H1 (cell line): Measurements from ENCODE around the gene SCAF1. TPM values are rescaled to one million over a fixed set of nuclear protein-coding genes. Genes with fewer than 3 reads are reported as not detected.
A peak's percentile ranks its signal among the peaks of the same experiment; 100 is the strongest.

Experiments used
- CTCF ChIA-PET: fragments of 300-600 bp; sonication (Branson Sonifier 250); formaldehyde crosslinking; loops from one replicate; lab custom pipeline; 2021; ENCODE audit not compliant: partially characterized antibody; lab: Charles Lee
- POLR2A ChIA-PET: fragments of 300-600 bp; sonication (Branson Sonifier 250); formaldehyde crosslinking; loops from one replicate; lab custom pipeline; 2021; ENCODE audit warnings: inconsistent platforms; ENCODE audit not compliant: partially characterized antibody; lab: Charles Lee
- DNase-seq, 2 experiments: peaks; one replicate each; pipeline versions ENCODE4 v3.0.0 to v3.0.0-alpha.2; 2010 to 2022; ENCODE audit warnings: low spot score in 2 of 2, low read depth in 1 of 2, mixed read lengths in 1 of 2
- FAIRE-seq: peaks from 2 replicates; lab custom pipeline; 2011; peaks lifted over from hg19 to GRCh38; lab: Jason Lieb, UNC
- H2AFZ ChIP-seq: 2 replicates; pipeline ENCODE4 v1.8.1; 2012; ENCODE audit warnings: low read length, inconsistent platforms
- H2AK5ac ChIP-seq: 2 replicates; pipeline ENCODE4 v1.6.1; 2013; ENCODE audit warnings: low read depth, low read length
- H2BK120ac ChIP-seq: replicated peaks from 2 replicates; pipeline ENCODE3; 2013; ENCODE audit warnings: low read depth, low read length, inconsistent platforms
- H2BK12ac ChIP-seq: 2 replicates; pipeline ENCODE4 v1.6.1; 2013; ENCODE audit warnings: low read depth, low read length
- H2BK15ac ChIP-seq: 2 replicates; pipeline ENCODE4 v1.6.1; 2013; ENCODE audit warnings: low read length
- H2BK20ac ChIP-seq: 2 replicates; pipeline ENCODE4 v1.6.1; 2013; ENCODE audit warnings: low read length
- H2BK5ac ChIP-seq: 2 replicates; pipeline ENCODE4 v1.6.1; 2013; ENCODE audit warnings: low read depth, low read length
- H3K14ac ChIP-seq: 2 replicates; pipeline ENCODE4 v1.6.1; 2013; ENCODE audit warnings: inconsistent platforms; ENCODE audit not compliant: insufficient read length
- H3K18ac ChIP-seq: 2 replicates; pipeline ENCODE4 v1.6.1; 2013; ENCODE audit warnings: low read length; ENCODE audit errors: extremely low read depth
- H3K23ac ChIP-seq: 2 replicates; pipeline ENCODE4 v1.6.1; 2013; ENCODE audit warnings: inconsistent platforms; ENCODE audit not compliant: insufficient read length
- H3K23me2 ChIP-seq: 2 replicates; pipeline ENCODE4 v1.6.1; 2013; ENCODE audit warnings: low read depth, low read length
- H3K27ac ChIP-seq: 2 replicates; pipeline ENCODE4 v1.6.1; 2011; ENCODE audit warnings: low read depth, low read length, inconsistent platforms
- H3K27me3 ChIP-seq, 4 experiments: replicated peaks in 1 of 4; 1 replicate in 1 of 4; 2 replicates in 3 of 4; pipeline versions ENCODE4 v1.6.1 to v1.8.1; 2011 to 2013; ENCODE audit warnings: low read length in 3 of 4, mild to moderate bottlenecking in 3 of 4, inconsistent platforms in 2 of 4, mixed read lengths in 2 of 4, moderate library complexity in 1 of 4; ENCODE audit not compliant: control insufficient read depth in 3 of 4, insufficient read depth in 3 of 4; ENCODE audit errors: extremely low read depth in 1 of 4
- H3K36me3 ChIP-seq, 4 experiments: 2 replicates each; pipeline versions ENCODE4 v1.6.1 to v1.8.1; 2011 to 2013; ENCODE audit warnings: mild to moderate bottlenecking in 4 of 4, low read length in 3 of 4, moderate library complexity in 2 of 4, control low read depth in 1 of 4, inconsistent platforms in 1 of 4; ENCODE audit not compliant: insufficient read depth in 4 of 4, control insufficient read depth in 2 of 4
- H3K4ac ChIP-seq: replicated peaks from 2 replicates; pipeline ENCODE3; 2013; ENCODE audit warnings: low read length, low read depth, mixed read lengths, inconsistent platforms; ENCODE audit not compliant: insufficient read length
- H3K4me1 ChIP-seq, 4 experiments: replicated peaks in 1 of 4; 1 replicate in 1 of 4; 2 replicates in 3 of 4; pipeline versions ENCODE4 v1.6.1 to v1.8.1; 2011 to 2013; ENCODE audit warnings: low read length in 3 of 4, inconsistent platforms in 2 of 4, mixed read lengths in 1 of 4; ENCODE audit not compliant: insufficient read depth in 4 of 4, control insufficient read depth in 3 of 4
- H3K4me2 ChIP-seq, 2 experiments: 2 replicates each; pipeline versions ENCODE4 v1.6.1 to v1.8.1; 2011 to 2013; ENCODE audit warnings: low read depth in 2 of 2, low read length in 2 of 2, control low read depth in 1 of 2, inconsistent platforms in 1 of 2, mild to moderate bottlenecking in 1 of 2; ENCODE audit not compliant: insufficient read depth in 1 of 2
- H3K4me3 ChIP-seq, 4 experiments: fragments of 200-600, 300-600 bp in 1 of 4; sonication (generic), shearing (Covaris generic), sonication (Bioruptor Twin) in 1 of 4; 2 replicates each; pipeline versions ENCODE4 v1.5.1 to v1.8.1; 2011 to 2016; ENCODE audit warnings: low read length in 4 of 4, low read depth in 3 of 4, control low read depth in 2 of 4, inconsistent platforms in 2 of 4, mild to moderate bottlenecking in 2 of 4, mixed read lengths in 1 of 4, moderate library complexity in 1 of 4; ENCODE audit not compliant: insufficient read depth in 2 of 4; ENCODE audit errors: extremely low read depth in 1 of 4
- H3K56ac ChIP-seq: replicated peaks from 2 replicates; pipeline ENCODE3; 2013; ENCODE audit warnings: low read depth, mild to moderate bottlenecking, mixed read lengths, low read length, inconsistent platforms; ENCODE audit not compliant: insufficient read length
- H3K79me1 ChIP-seq: 2 replicates; pipeline ENCODE4 v1.6.1; 2013; ENCODE audit warnings: low read depth, low read length, control low read depth
- H3K79me2 ChIP-seq, 2 experiments: 2 replicates each; pipeline versions ENCODE4 v1.6.1 to v1.8.1; 2012 to 2013; ENCODE audit warnings: low read length in 2 of 2, mild to moderate bottlenecking in 2 of 2, inconsistent platforms in 1 of 2; ENCODE audit not compliant: insufficient read depth in 2 of 2, control insufficient read depth in 1 of 2
- H3K9ac ChIP-seq, 4 experiments: replicated peaks in 1 of 4; 1 replicate in 1 of 4; 2 replicates in 3 of 4; pipeline versions ENCODE4 v1.6.1 to v1.8.1; 2011 to 2013; ENCODE audit warnings: low read depth in 3 of 4, low read length in 3 of 4, control low read depth in 2 of 4, mild to moderate bottlenecking in 2 of 4, moderate library complexity in 2 of 4, inconsistent platforms in 1 of 4; ENCODE audit errors: extremely low read depth in 1 of 4
- H3K9me3 ChIP-seq, 2 experiments: 2 replicates each; pipeline versions ENCODE4 v1.6.1 to v1.8.1; 2012 to 2013; ENCODE audit warnings: mild to moderate bottlenecking in 2 of 2, moderate library complexity in 2 of 2, control low read depth in 1 of 2, inconsistent platforms in 1 of 2, low read depth in 1 of 2, low read length in 1 of 2, mixed read lengths in 1 of 2; ENCODE audit not compliant: insufficient read depth in 2 of 2
- H4K20me1 ChIP-seq, 2 experiments: replicated peaks in 1 of 2; 2 replicates each; pipeline versions ENCODE3 to v1.8.1; 2011 to 2013; ENCODE audit warnings: inconsistent platforms in 2 of 2, low read length in 2 of 2, mild to moderate bottlenecking in 1 of 2; ENCODE audit not compliant: insufficient read depth in 2 of 2, control insufficient read depth in 1 of 2
- H4K5ac ChIP-seq: 2 replicates; pipeline ENCODE4 v1.6.1; 2013; ENCODE audit warnings: low read length, low read depth, mixed read lengths, inconsistent platforms; ENCODE audit not compliant: insufficient read length
- H4K8ac ChIP-seq: 2 replicates; pipeline ENCODE4 v1.8.0; 2013; ENCODE audit warnings: mild to moderate bottlenecking, moderate library complexity, low read length, inconsistent platforms; ENCODE audit not compliant: insufficient read depth; ENCODE audit errors: extremely low read depth
- H4K91ac ChIP-seq: replicated peaks from 2 replicates; pipeline ENCODE3; 2013; ENCODE audit warnings: low read length, mixed read lengths, inconsistent platforms; ENCODE audit not compliant: insufficient read length
- POLR2AphosphoS5 ChIP-seq: IDR thresholded peaks from 2 replicates; pipeline ENCODE4 v1.6.1; 2011; ENCODE audit warnings: low read depth, low read length
- SIX5 ChIP-seq: IDR thresholded peaks from 2 replicates; pipeline ENCODE4 v1.6.1; 2011; ENCODE audit warnings: mild to moderate bottlenecking, low read depth, low read length
- WGBS, 2 experiments: shearing (Covaris generic) in 1 of 2; methylation state at CpG; one replicate each; pipeline versions ENCODE4 v1.1.6 to v1.1.7; 2013 to 2015; ENCODE audit warnings: low lambda C conversion rate in 2 of 2, mixed read lengths in 2 of 2, inconsistent platforms in 1 of 2, low coverage in 1 of 2, missing lambda C conversion rate in 1 of 2; ENCODE audit not compliant: insufficient replicate concordance in 2 of 2, insufficient coverage in 1 of 2, insufficient read length in 1 of 2; ENCODE audit errors: extremely low coverage in 1 of 2, missing lambda C conversion rate in 1 of 2; 5-methylcytosine and 5-hydroxymethylcytosine counted together
- polyA plus RNA-seq, 7 experiments: library from polyadenylated mRNA; depleted of rRNA in 3 of 7; stranded (reverse) in 5 of 7; unstranded in 2 of 7; fragments of >200 nt in 5 of 7; fragments of 200-250 nt in 2 of 7; gene quantifications; 1 replicate in 5 of 7; 2 replicates in 1 of 7; 4 replicates in 1 of 7; pipeline versions ENCODE4 v1.2.1 to v1.2.3, GENCODE V29; 2011 to 2013; ENCODE audit warnings: missing spikeins in 2 of 7, mixed read lengths in 2 of 7
- total RNA-seq: library from RNA; stranded (reverse); fragmentation: NEBNext Ultra II Directional; extraction: Animal tissue kit (Norgen Biotek cat#: 25700); gene quantifications from 2 replicates; pipeline ENCODE4 v1.2.1, GENCODE V29; 2021

Gene SCAF1
- total and polyA plus RNA-seq, 2 of the 8 experiments (the other 6 are each of a cell fraction or from before 2014, with no cell fraction given): 9.7 to 81.7 TPM

DNA sequence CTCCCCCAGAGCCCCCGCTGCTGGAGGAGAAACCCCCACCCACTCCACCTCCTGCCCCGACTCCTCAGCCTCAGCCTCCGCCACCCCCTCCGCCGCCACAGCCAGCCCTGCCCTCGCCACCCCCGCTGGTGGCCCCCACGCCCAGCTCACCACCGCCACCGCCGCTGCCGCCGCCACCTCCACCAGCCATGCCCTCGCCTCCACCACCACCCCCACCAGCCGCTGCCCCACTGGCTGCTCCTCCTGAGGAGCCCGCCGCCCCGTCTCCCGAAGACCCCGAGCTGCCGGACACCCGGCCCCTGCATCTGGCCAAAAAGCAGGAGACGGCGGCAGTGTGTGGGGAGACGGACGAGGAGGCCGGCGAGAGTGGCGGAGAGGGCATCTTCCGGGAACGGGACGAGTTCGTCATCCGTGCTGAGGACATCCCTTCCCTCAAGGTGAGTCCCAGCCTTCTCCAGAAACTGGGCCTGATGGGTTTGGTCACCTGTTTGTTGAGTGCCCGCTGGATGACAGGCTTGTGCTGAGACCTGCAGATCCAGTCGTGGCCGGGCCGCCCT is 40.4 kb upstream of the SCAF1 start:
- Histone ChIP-seq H2BK15ac (no peak overlapping the region), H3K4ac (no peak overlapping the region), H3K14ac (no peak overlapping the region), H2BK12ac (no peak overlapping the region), H3K4me3 (no peak overlapping the region), H2BK5ac (no peak overlapping the region), H3K36me3 (peaks cover 22 to 83% (median 61%) of the 10 kb centered on the region in 4 experiments), H4K8ac (no peak overlapping the region; the same call in 1 of the 2 replicates), H3K56ac (no peak overlapping the region), H3K18ac (no peak overlapping the region), H4K5ac (no peak overlapping the region), H2BK20ac (no peak overlapping the region), H3K9ac (no peak overlapping the region), H3K4me2 (no peak overlapping the region), H3K79me2 (peaks cover 4 to 72% of the 10 kb centered on the region in 2 experiments; a peak in 2 of 4 replicates), H3K23me2 (no peaks in the 10 kb centered on the region), H4K91ac (no peak overlapping the region), H3K27me3 (no peaks in the 10 kb centered on the region), H3K9me3 (no peaks in the 10 kb centered on the region), H3K4me1 (no peaks in the 10 kb centered on the region), H2BK120ac (no peak overlapping the region), H3K23ac (no peak overlapping the region), H2AFZ (no peak overlapping the region), H4K20me1 (peaks cover 0 to 24% of the 10 kb centered on the region in 2 experiments), H3K27ac (no peak overlapping the region), H3K79me1 (no peaks in the 10 kb centered on the region; the same call in none of the 2 replicates), H2AK5ac (no peak overlapping the region)
- CTCF ChIA-PET: interaction anchor here (0.8 to 1.3 kb wide), 4 partner anchors 10 to 79 kb away, joined by 3 to 4 read pairs (median 3); no protein-coding TSS in a partner anchor
- TF ChIP-seq POLR2AphosphoS5 (peak; percentile 22; the same call in 1 of the 2 replicates), SIX5 (no peak)
- POLR2A ChIA-PET: interaction anchor here (0.6 to 50.7 kb wide), 3 partner anchors 0 to 29 kb away, joined by 3 to 840 read pairs (median 840); partner anchors contain the start of genes PRR12, RRAS and SCAF1
- 96% methylated on average over 25 of the region's 38 CpGs; no CpG with 5 or more reads in 1 of the 2 experiments for WGBS, 2 experiments
- FAIRE-seq (no peak), DNase-seq (no peak)
